Endothelial cell of umbilical vein (primary cell): ENCODE data around the gene PTPN14. TPM values are rescaled to one million over a fixed set of nuclear protein-coding genes. Genes with fewer than 3 reads are reported as not detected.

Experiments
- BruUV-seq: library from RNA; stranded (reverse); fragments of 400-500 nt; replicated peaks from 2 replicates; lab custom pipeline; 2021; lab: Mats Ljungman, UMichigan
- CTCF ChIA-PET: fragments of 300-600, 350-600 bp; sonication (Branson Sonifier 250); formaldehyde crosslinking; loops from one replicate; lab custom pipeline; 2021; ENCODE audit warnings: antibody characterized with exemption, inconsistent platforms; lab: Charles Lee
- POLR2A ChIA-PET: fragments of 300-600, 350-600 bp; sonication (Branson Sonifier 250); formaldehyde crosslinking; loops from one replicate; lab custom pipeline; 2021; ENCODE audit warnings: antibody characterized with exemption, inconsistent platforms; lab: Charles Lee
- DNase-seq: peaks from one replicate; pipeline ENCODE4 v3.0.0-alpha.2; 2011; ENCODE audit warnings: low read depth, low spot score
- FAIRE-seq: peaks from 2 replicates; lab custom pipeline; 2011; peaks lifted over from hg19 to GRCh38; lab: Jason Lieb, UNC
- H2AFZ ChIP-seq: 2 replicates; pipeline ENCODE4 v1.6.0; 2012; ENCODE audit warnings: low read depth, low read length, control low read depth, inconsistent platforms
- H3K27ac ChIP-seq: 2 replicates; pipeline ENCODE4 v1.5.1; 2011; ENCODE audit warnings: low read depth, mild to moderate bottlenecking, control low read depth, low read length, moderate library complexity; ENCODE audit not compliant: insufficient read depth
- H3K27me3 ChIP-seq, 2 experiments: 2 replicates each; pipeline versions ENCODE4 v1.6.0 to v1.6.1; 2011; ENCODE audit warnings: low read length in 2 of 2, mixed read lengths in 1 of 2; ENCODE audit not compliant: control insufficient read depth in 2 of 2, insufficient read depth in 2 of 2
- H3K36me3 ChIP-seq, 2 experiments: 2 replicates in 1 of 2; 3 replicates in 1 of 2; pipeline ENCODE4 v1.5.1; 2011; ENCODE audit warnings: low read length in 2 of 2, mild to moderate bottlenecking in 1 of 2, moderate library complexity in 1 of 2; ENCODE audit not compliant: control insufficient read depth in 2 of 2, insufficient read depth in 2 of 2; ENCODE audit errors: extremely low read depth in 1 of 2
- H3K4me1 ChIP-seq: 3 replicates; pipeline ENCODE4 v1.5.1; 2011; ENCODE audit warnings: mild to moderate bottlenecking, low read length; ENCODE audit not compliant: control insufficient read depth, insufficient read depth; ENCODE audit errors: extremely low read depth
- H3K4me2 ChIP-seq: 2 replicates; pipeline ENCODE4 v1.6.1; 2011; ENCODE audit warnings: low read length, control low read depth, mixed read lengths; ENCODE audit not compliant: insufficient read depth
- H3K4me3 ChIP-seq, 3 experiments: fragments of 200-600 bp in 1 of 3; sonication (generic), shearing (Covaris generic) in 1 of 3; replicated peaks in 1 of 3; 2 replicates each; pipeline ENCODE4 v1.5.1; 2011 to 2016; ENCODE audit warnings: control low read depth in 3 of 3, low read length in 3 of 3, mild to moderate bottlenecking in 2 of 3, inconsistent platforms in 1 of 3, low read depth in 1 of 3, moderate library complexity in 1 of 3; ENCODE audit not compliant: insufficient read depth in 1 of 3
- H3K79me2 ChIP-seq: 2 replicates; pipeline ENCODE4 v1.6.0; 2012; ENCODE audit warnings: low read length, inconsistent platforms; ENCODE audit not compliant: control insufficient read depth, insufficient read depth
- H3K9ac ChIP-seq: replicated peaks from 2 replicates; pipeline ENCODE3; 2011; ENCODE audit warnings: low read length, control low read depth; ENCODE audit not compliant: insufficient read depth; ENCODE audit errors: extremely low read depth
- H3K9me1 ChIP-seq: replicated peaks from 3 replicates; pipeline ENCODE4 v1.6.0; 2011; ENCODE audit warnings: mild to moderate bottlenecking, low read length; ENCODE audit not compliant: control insufficient read depth, insufficient read depth; ENCODE audit errors: extremely low read depth
- H3K9me3 ChIP-seq: replicated peaks from 2 replicates; pipeline ENCODE4 v1.5.1; 2012; ENCODE audit warnings: low read length, inconsistent platforms; ENCODE audit not compliant: control insufficient read depth, insufficient read depth
- H4K20me1 ChIP-seq: replicated peaks from 2 replicates; pipeline ENCODE3; 2011; ENCODE audit warnings: mild to moderate bottlenecking, low read length; ENCODE audit not compliant: control insufficient read depth, insufficient read depth; ENCODE audit errors: extremely low read depth
- CTCF ChIP-seq, 2 donors: IDR thresholded peaks; 1 replicate in 1 of 2; 2 replicates in 1 of 2; pipeline ENCODE4 v1.5.1; 2011; ENCODE audit warnings: low read length in 2 of 2, mild to moderate bottlenecking in 2 of 2, moderate library complexity in 2 of 2, control low read depth in 1 of 2, inconsistent platforms in 1 of 2, low read depth in 1 of 2; ENCODE audit not compliant: insufficient read depth in 1 of 2; ENCODE audit errors: extremely low read depth in 1 of 2
- EZH2 ChIP-seq: IDR thresholded peaks from 2 replicates; pipeline ENCODE4 v1.6.1; 2012; ENCODE audit warnings: borderline replicate concordance, low read depth, mild to moderate bottlenecking, moderate library complexity, low read length, inconsistent platforms; ENCODE audit not compliant: severe bottlenecking
- FOS ChIP-seq: IDR thresholded peaks from 2 replicates; pipeline ENCODE4 v1.6.1; 2011; ENCODE audit warnings: mild to moderate bottlenecking, low read length, moderate library complexity, borderline replicate concordance; ENCODE audit not compliant: insufficient read depth
- GATA2 ChIP-seq: IDR thresholded peaks from 2 replicates; pipeline ENCODE4 v1.7.0; 2011; ENCODE audit warnings: low read depth, mild to moderate bottlenecking, moderate library complexity, mixed read lengths, low read length; ENCODE audit not compliant: insufficient read length, insufficient read depth
- JUN ChIP-seq: IDR thresholded peaks from 2 replicates; pipeline ENCODE4 v1.6.1; 2011; ENCODE audit warnings: borderline replicate concordance, low read depth; ENCODE audit not compliant: insufficient read length, insufficient read depth
- MYC ChIP-seq: IDR thresholded peaks from one replicate; pipeline ENCODE4 v1.6.1; 2011; ENCODE audit warnings: mild to moderate bottlenecking, low read depth, low read length
- POLR2A ChIP-seq: IDR thresholded peaks from 2 replicates; pipeline ENCODE4 v1.6.1; 2012; ENCODE audit warnings: low read depth, mild to moderate bottlenecking, control low read depth, low read length
- POLR2AphosphoS5 ChIP-seq: IDR thresholded peaks from 2 replicates; pipeline ENCODE4 v1.6.1; 2012; ENCODE audit warnings: low read depth, mild to moderate bottlenecking, control low read depth, low read length, moderate library complexity; ENCODE audit not compliant: insufficient read depth
- dilution Hi-C: fragments of 300-500 bp; cut with MboI; formaldehyde crosslinking; loops from one replicate; pipeline ENCODE4 v1.15.0; 2019; ENCODE audit warnings: low sequenced_read_pairs; ENCODE audit not compliant: extremely low pct_ligation_motif_present
- intact Hi-C: fragments of 100-400 bp; cut with micrococcal nuclease; formaldehyde crosslinking; loops from one replicate; pipeline ENCODE4 v1.10.0; 2022
- polyA plus RNA-seq, 4 experiments: library from polyadenylated mRNA; depleted of rRNA in 3 of 4; stranded (reverse) in 3 of 4; unstranded in 1 of 4; fragments of >200 nt; gene quantifications; 2 replicates each; pipeline versions ENCODE4 v1.2.1 to v1.2.3, GENCODE V29; 2011 to 2012; ENCODE audit warnings: missing spikeins in 1 of 4
- total RNA-seq: library from RNA; stranded (reverse); gene quantifications from 2 replicates; pipeline ENCODE4 v1.2.3, GENCODE V29; 2021
- TF ChIP-seq, protein P1 (sequence below): IDR thresholded peaks from 2 replicates; pipeline ENCODE4 v1.6.1; 2011; ENCODE audit not compliant: insufficient read depth, insufficient read length

PTPN14 gene
- total and polyA plus RNA-seq, 2 donors (not counting 3 experiments of a cell fraction or from before 2014, with no cell fraction given): 18.5 to 93.0 TPM

GRCh38 chr1:214459895-214460294 lies 91.5 kb downstream of the PTPN14 start:
- H3K36me3 ChIP-seq: peaks cover 0 to 2% of the 10 kb centered on the region in 2 experiments
- dilution Hi-C loops: no loop called here
- H2AFZ ChIP-seq: no peak overlapping the region
- no peaks in the 10 kb centered on the region for H3K27me3 ChIP-seq
- no peaks in the 10 kb centered on the region for H3K9me3 ChIP-seq
- no peak overlapping the region for H3K4me2 ChIP-seq
- TF ChIP-seq, protein P1, sequence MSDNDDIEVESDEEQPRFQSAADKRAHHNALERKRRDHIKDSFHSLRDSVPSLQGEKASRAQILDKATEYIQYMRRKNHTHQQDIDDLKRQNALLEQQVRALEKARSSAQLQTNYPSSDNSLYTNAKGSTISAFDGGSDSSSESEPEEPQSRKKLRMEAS: no peak
- no peak for TF ChIP-seq GATA2
- TF ChIP-seq POLR2AphosphoS5: no peak
- TF ChIP-seq CTCF (IDR thresholded peaks at IDR 0.05; ENCODE audit: extremely low read depth in 1 of 2, insufficient read depth in 1 of 2, low read depth in 1 of 2, low read length in 2 of 2): no peak
- TF ChIP-seq MYC: no peak
- TF ChIP-seq EZH2: no peak
- no peak for TF ChIP-seq FOS
- no peak for TF ChIP-seq JUN
- no peak for TF ChIP-seq POLR2A
- H4K20me1 ChIP-seq: no peaks in the 10 kb centered on the region
- DNase-seq (no peak), FAIRE-seq (no peak)
- intact Hi-C loops: no loop called here
- no TSS peak for BruUV-seq
- H3K9me1 ChIP-seq: no peaks in the 10 kb centered on the region
- peaks cover 81% of the 10 kb centered on the region for H3K79me2 ChIP-seq
- no peak overlapping the region for H3K4me3 ChIP-seq
- POLR2A ChIA-PET: no interaction called here
- no peak overlapping the region for H3K27ac ChIP-seq
- H3K9ac ChIP-seq: no peak overlapping the region
- H3K4me1 ChIP-seq: peaks cover 40% of the 10 kb centered on the region
- CTCF ChIA-PET: interaction anchor here (1.5 to 2.8 kb wide), 3 partner anchors 13 to 56 kb away, joined by 4 to 11 read pairs (median 9); no protein-coding TSS in a partner anchor
